COR-L47 (cell line): ENCODE measurements around the gene NPC1L1.

Experiments used
- DNase-seq: peaks from one replicate; lab custom pipeline; 2025; lab: John Stamatoyannopoulos, UW

NPC1L1 gene

DNA sequence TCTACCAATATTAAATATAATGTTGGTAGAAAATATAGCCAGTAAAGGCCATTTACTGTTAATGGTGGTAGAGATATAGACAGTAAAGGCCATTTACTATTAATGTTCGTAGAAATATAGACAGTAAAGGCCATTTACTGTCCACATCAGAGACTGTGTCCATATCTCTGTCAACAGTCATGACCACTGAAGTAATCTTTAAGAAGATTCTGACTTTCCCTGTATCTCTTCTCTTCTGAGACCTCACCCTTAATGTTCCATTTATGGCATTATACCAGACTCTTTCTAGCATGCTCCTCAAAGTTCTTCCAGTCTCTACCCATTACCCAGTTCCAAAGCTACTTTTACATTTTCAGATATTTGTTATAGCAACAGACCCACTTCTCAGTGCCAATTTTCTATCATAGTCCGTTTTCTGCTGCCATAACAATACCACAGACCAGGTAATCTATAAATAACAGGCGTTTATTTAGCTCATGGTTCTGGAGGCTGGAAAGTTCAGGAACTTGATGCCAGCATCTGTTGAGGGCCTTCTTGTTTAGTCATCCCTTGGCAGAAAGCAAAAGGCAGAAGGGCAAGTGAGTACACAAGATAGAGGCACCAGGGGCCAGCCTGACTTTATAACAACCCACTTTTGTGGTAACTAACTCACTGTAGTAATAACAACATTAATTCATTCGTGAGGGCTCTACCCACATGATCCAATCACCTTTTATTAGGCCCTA is 42.7 kb downstream of the NPC1L1 start:
- no peak for DNase-seq

- DNase-seq, result no peak
Measured at GRCh38 chr7:44497155-44498027, 43.7 kb downstream of the NPC1L1 start.

DNA sequence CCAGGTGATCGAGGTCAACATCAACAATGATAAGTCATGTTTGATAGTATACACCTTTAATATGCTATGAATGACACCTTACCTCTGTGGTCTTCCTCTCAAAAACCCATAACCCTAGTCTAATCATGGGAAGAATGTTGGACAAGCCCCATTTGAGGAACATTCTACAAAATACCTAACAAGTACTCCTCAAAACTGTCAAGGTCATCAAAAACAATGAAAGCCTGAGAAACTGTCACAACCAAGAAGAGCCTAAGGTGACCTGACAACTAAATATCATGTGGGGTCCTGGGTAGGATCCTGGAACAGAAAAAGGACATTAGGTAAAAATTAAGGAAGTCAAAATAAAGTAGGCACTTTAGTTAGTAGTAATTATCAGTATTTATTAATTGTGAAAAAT is 44.7 kb downstream of the NPC1L1 start:
- DNase-seq, result no peak

- DNase-seq, result no peak
Measured at GRCh38 chr7:44494960-44495359, 46.2 kb downstream of the NPC1L1 start.

- DNase-seq, result no peak
Measured at GRCh38 chr7:44491229-44491628, 49.9 kb downstream of the NPC1L1 start.

GRCh38 chr7:44490351-44491200 is 50.6 kb downstream of the NPC1L1 start, which contains the start of gene NUDCD3:
Gene NUDCD3, minus strand, starts transcription at chr7:44490658. Its CDS starts 58 bp downstream, at chr7:44490600.
- DNase-seq, result peak; percentile 83

DNA sequence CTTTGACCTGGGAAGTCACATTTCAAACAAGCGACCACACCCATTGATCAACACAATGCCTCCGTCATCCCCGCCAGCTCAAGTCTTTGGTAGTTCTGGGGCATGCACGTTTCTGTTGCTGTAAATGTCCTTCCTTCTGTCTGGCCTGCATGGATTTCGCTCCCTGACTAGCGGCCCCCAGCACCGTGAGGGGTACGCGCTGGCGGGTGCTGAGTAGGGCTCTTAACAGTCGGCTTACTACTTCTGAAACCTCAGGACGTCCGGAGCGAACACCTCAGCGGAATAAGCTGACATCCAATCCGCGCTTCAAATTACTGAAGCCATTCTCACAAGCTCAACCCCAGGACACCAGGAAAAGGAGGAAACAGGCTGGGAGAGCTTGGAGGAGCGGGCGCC is 51.2 kb downstream of the NPC1L1 start:
- DNase-seq, result no peak

DNA sequence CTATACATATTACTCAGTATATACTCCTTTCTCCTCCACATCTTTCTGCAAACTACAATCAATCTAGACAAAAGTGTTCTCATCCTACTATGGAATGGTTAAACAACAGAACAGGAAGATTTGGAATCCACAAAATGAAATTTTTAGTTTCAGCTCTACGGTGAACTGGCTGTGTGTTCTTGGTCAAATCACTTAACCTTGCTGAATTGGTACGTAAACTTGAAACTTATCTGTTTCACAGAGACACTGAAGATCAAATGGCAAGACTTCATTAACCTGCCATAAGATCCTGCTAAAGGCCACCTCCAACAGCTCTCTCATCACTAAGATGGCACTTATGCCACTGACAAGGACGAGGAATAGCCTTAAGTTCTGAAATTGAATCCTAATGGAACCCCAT is 52.2 kb downstream of the NPC1L1 start:
- no peak for DNase-seq

- DNase-seq, result no peak
Measured at GRCh38 chr7:44486693-44487092, 54.4 kb downstream of the NPC1L1 start.

GRCh38 chr7:44486001-44486400 is 55.1 kb downstream of the NPC1L1 start:
- DNase-seq, result no peak

GRCh38 chr7:44484482-44485313 is 56.4 kb downstream of the NPC1L1 start:
- DNase-seq, result no peak

GRCh38 chr7:44482502-44483485 is 58.3 kb downstream of the NPC1L1 start:
- no peak for DNase-seq

DNA sequence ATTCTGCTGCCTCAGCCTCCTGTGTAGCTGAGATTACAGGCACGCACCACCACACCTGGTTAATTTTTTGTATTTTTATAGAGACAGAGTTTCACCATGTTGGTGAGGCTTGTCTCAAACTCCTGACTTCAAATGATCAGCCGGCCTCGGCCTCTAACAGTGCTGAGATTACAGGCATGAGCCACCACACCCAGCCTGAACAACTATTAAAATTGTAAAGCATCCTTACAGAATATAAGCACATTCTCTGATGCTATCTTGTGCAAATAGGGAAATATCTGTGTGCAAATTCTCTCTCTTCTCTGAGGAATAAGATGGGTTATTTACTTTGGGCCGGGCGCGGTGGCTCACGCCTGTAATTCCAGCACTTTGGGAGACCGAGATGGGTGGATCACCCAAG is 63.2 kb downstream of the NPC1L1 start:
- DNase-seq, result no peak

GRCh38 chr7:44477063-44477830 is 63.9 kb downstream of the NPC1L1 start:
- DNase-seq, result peak; percentile 12

DNA sequence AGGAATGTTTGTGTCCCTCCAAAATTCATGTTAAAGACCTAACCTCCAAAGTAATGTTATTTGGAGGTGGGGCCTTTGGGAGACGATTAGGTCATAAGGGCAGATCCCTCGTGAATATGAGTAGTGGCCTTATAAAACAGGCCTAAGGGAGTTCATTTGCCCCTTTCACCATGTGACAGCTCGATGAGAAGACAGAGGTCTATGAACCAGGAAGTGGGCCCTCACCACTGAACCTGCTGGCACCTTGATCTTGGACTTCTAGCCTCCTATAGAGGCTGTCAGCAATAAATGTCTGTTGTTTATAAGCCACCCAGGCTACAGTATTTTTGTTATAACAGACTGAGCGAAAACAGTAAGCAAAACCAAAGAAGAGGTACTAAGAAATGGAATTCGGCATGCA is 64.8 kb downstream of the NPC1L1 start:
- no peak for DNase-seq

DNA sequence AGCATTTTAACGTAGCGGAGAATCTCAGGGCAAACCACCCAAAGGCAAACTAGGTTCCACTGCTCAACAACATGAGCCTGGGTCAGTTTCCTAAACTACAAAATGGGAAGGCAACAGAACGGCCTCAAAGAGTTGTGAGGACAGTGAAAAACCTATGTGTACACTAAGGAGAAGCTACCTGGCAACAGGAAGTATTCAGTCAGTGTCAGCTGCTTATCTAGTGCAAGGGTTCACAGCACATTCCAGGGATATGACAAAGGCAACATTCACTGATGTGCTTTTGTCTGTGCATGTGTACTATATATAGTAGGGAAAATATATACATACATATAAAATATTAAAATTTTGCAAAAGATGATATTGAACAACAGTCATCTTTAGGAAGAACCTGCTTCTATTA is 67.8 kb downstream of the NPC1L1 start:
- no peak for DNase-seq

DNA sequence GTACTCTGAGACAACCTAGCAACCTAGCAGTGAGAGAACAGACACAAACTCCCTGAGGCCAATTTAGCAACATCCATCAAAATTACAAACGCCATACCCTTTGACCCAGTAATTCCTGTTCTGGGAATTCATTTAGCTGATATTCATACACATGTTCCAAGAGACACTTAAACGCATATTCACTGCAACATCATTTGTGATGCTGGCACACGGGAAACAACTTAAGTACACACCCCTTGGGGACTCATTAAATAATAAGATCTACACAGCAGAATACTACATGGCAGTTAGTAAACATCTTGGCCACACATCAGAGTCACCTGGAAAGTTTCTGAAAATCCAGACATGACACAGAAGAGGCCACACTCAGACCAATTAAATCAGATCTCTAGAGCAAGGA is 68.3 kb downstream of the NPC1L1 start:
- no peak for DNase-seq

DNA sequence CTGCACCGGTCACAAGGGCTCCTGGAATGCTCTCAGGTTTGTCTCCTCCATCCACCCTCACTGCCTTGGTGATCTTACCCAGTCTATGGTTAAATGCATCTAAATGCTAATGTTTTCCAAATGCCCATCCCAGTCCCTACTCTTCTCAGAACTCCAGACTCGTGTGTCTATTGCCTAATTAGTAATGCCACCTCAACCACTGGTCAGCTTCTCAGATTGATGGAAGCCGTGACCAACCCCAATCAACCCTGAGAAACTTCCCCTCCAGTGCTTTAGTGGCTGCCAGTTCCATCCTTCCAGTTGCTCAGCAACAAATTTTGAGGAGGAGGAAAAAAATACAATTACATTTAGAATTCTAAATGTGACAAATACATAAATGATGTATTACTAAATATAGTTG is 69.3 kb downstream of the NPC1L1 start:
- DNase-seq, result no peak

DNA sequence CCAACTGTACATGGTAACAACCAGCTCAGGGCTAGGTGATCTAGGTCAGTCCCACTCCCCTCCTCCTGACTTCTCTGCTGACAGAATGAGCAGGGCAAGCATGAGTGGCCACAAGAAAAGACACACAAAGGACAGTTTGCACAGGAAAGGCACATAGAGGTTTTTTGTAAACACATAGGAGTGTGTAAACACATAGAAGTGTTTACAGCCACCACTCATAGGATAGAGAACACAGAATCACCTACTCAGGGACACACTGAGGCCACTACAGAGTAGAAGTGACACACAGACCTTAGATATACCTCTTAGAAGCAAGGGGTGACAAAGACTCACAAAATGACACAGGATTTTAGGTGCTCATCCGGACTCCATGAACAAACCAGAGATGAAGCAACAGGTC is 69.7 kb downstream of the NPC1L1 start:
- DNase-seq, result no peak
